HepG2 (cell line): ENCODE results near the gene BMP2K. TPM values are rescaled to one million over a fixed set of nuclear protein-coding genes. Genes with fewer than 3 reads are reported as not detected.
A peak's percentile ranks its signal among the peaks of the same experiment; 100 is the strongest.

Experiments used
- BORCS8-MEF2B ChIP-seq: sonication (generic); formaldehyde crosslinking; IDR thresholded peaks from 2 replicates; pipeline ENCODE4 v1.8.0; 2022; ENCODE audit warnings: mild to moderate bottlenecking, missing genetic modification reagents
- GFI1 ChIP-seq: sonication (generic); formaldehyde crosslinking; IDR thresholded peaks from 2 replicates; pipeline ENCODE4 v1.5.0; 2020; ENCODE audit warnings: missing genetic modification reagents, mild to moderate bottlenecking, borderline replicate concordance
- HOXA9 ChIP-seq: sonication (generic); formaldehyde crosslinking; IDR thresholded peaks from 2 replicates; pipeline ENCODE4 v1.8.1; 2022; ENCODE audit warnings: missing genetic modification reagents, mild to moderate bottlenecking, moderate library complexity, borderline replicate concordance
- JUN ChIP-seq: sonication (generic); formaldehyde crosslinking; IDR thresholded peaks from 2 replicates; pipeline ENCODE4 v1.4.0; 2020; ENCODE audit warnings: mild to moderate bottlenecking, missing genetic modification reagents
- KDM2A ChIP-seq: sonication (generic); formaldehyde crosslinking; IDR thresholded peaks from 2 replicates; pipeline ENCODE4 v1.4.0; 2020; ENCODE audit warnings: low read depth, missing genetic modification reagents, borderline replicate concordance
- KMT2A ChIP-seq: sonication (generic); formaldehyde crosslinking; IDR thresholded peaks from 2 replicates; pipeline ENCODE4 v1.4.0; 2020; ENCODE audit warnings: missing genetic modification reagents
- POGZ ChIP-seq: sonication (generic); formaldehyde crosslinking; IDR thresholded peaks from 2 replicates; pipeline ENCODE4 v1.4.0; 2020; ENCODE audit warnings: mild to moderate bottlenecking, missing genetic modification reagents
- RBFOX2 ChIP-seq: fragments of 200-400 bp; formaldehyde crosslinking; IDR thresholded peaks from 2 replicates; pipeline ENCODE4 v1.6.1; 2017; ENCODE audit warnings: low read depth, mild to moderate bottlenecking, low read length
- SETDB1 ChIP-seq: sonication (generic); formaldehyde crosslinking; IDR thresholded peaks from 2 replicates; pipeline ENCODE4 v1.5.1; 2020; ENCODE audit warnings: missing genetic modification reagents, mild to moderate bottlenecking, borderline replicate concordance
- SMARCC2 ChIP-seq: fragments of 450-650 bp; IDR thresholded peaks from 2 replicates; pipeline ENCODE4 v1.6.1; 2017; ENCODE audit warnings: antibody characterized with exemption, mild to moderate bottlenecking
- SPEN ChIP-seq: sonication (generic); formaldehyde crosslinking; IDR thresholded peaks from 2 replicates; pipeline ENCODE4 v1.5.1; 2020; ENCODE audit warnings: low read depth, mild to moderate bottlenecking, missing genetic modification reagents
- ZKSCAN8 ChIP-seq: IDR thresholded peaks from 2 replicates; pipeline ENCODE4 v1.6.1; 2016; ENCODE audit warnings: borderline replicate concordance, missing genetic modification reagents, missing compliant biosample characterization
- ZMYM4 ChIP-seq: sonication (generic); formaldehyde crosslinking; IDR thresholded peaks from 2 replicates; pipeline ENCODE4 v1.8.1; 2023; ENCODE audit warnings: mild to moderate bottlenecking, missing genetic modification reagents
- ZNF205 ChIP-seq: IDR thresholded peaks from 2 replicates; pipeline ENCODE4 v1.6.1; 2018; ENCODE audit warnings: missing biosample characterization, missing genetic modification reagents
- ZNF326 ChIP-seq: sonication (generic); formaldehyde crosslinking; IDR thresholded peaks from 2 replicates; pipeline ENCODE4 v1.4.0; 2020; ENCODE audit warnings: missing genetic modification reagents, borderline replicate concordance
- ZNF724P ChIP-seq: sonication (generic); formaldehyde crosslinking; IDR thresholded peaks from 2 replicates; pipeline ENCODE4 v1.8.0; 2022; ENCODE audit warnings: missing genetic modification reagents, borderline replicate concordance
- ZNF784 ChIP-seq: sonication (generic); formaldehyde crosslinking; IDR thresholded peaks from 2 replicates; pipeline ENCODE4 v1.5.1; 2020; ENCODE audit warnings: missing genetic modification reagents, mild to moderate bottlenecking, borderline replicate concordance
- ZXDC ChIP-seq: sonication (generic); formaldehyde crosslinking; IDR thresholded peaks from 2 replicates; pipeline ENCODE4 v1.5.0; 2020; ENCODE audit warnings: mild to moderate bottlenecking, missing genetic modification reagents
- ZZZ3 ChIP-seq: sonication (generic); formaldehyde crosslinking; IDR thresholded peaks from 2 replicates; pipeline ENCODE4 v1.4.0; 2020; ENCODE audit warnings: missing genetic modification reagents, mild to moderate bottlenecking, borderline replicate concordance
- polyA plus RNA-seq, 8 experiments: library from polyadenylated mRNA; depleted of rRNA in 3 of 8; stranded (reverse) in 7 of 8; unstranded in 1 of 8; fragments of >200 nt; fragmentation: Illumina TruSeq in 4 of 8; extraction: Trizol in 4 of 8; gene quantifications; 2 replicates each; pipeline versions ENCODE4 v1.2.1 to v1.2.3, GENCODE V29; 2011 to 2016; ENCODE audit warnings: low read depth in 4 of 8, missing spikeins in 1 of 8, mixed read lengths in 1 of 8; ENCODE audit not compliant: insufficient read depth in 1 of 8
- total RNA-seq, 5 experiments: library from RNA; depleted of rRNA; stranded (reverse); fragments of >200 nt; fragmentation: Illumina TruSeq; extraction: Trizol; gene quantifications; 2 replicates each; pipeline ENCODE4 v1.2.3, GENCODE V29; 2016; ENCODE audit warnings: low read depth in 1 of 5
- TF ChIP-seq, protein P1 (sequence below): sonication (generic); formaldehyde crosslinking; IDR thresholded peaks from 2 replicates; pipeline ENCODE4 v1.5.1; 2020; ENCODE audit warnings: mild to moderate bottlenecking, missing genetic modification reagents, moderate library complexity
- TF ChIP-seq, protein P2 (sequence below): sonication (generic); formaldehyde crosslinking; IDR thresholded peaks from 2 replicates; pipeline ENCODE4 v1.5.0; 2020; ENCODE audit warnings: missing genetic modification reagents
- TF ChIP-seq, protein P3 (sequence below): IDR thresholded peaks from 2 replicates; pipeline ENCODE4 v1.6.1; 2016; ENCODE audit warnings: mild to moderate bottlenecking

Gene BMP2K
- total and polyA plus RNA-seq, 2 of the 13 experiments (the other 11 are each of a cell fraction or from before 2014, with no cell fraction given) = 8.6 to 15.2 TPM

DNA sequence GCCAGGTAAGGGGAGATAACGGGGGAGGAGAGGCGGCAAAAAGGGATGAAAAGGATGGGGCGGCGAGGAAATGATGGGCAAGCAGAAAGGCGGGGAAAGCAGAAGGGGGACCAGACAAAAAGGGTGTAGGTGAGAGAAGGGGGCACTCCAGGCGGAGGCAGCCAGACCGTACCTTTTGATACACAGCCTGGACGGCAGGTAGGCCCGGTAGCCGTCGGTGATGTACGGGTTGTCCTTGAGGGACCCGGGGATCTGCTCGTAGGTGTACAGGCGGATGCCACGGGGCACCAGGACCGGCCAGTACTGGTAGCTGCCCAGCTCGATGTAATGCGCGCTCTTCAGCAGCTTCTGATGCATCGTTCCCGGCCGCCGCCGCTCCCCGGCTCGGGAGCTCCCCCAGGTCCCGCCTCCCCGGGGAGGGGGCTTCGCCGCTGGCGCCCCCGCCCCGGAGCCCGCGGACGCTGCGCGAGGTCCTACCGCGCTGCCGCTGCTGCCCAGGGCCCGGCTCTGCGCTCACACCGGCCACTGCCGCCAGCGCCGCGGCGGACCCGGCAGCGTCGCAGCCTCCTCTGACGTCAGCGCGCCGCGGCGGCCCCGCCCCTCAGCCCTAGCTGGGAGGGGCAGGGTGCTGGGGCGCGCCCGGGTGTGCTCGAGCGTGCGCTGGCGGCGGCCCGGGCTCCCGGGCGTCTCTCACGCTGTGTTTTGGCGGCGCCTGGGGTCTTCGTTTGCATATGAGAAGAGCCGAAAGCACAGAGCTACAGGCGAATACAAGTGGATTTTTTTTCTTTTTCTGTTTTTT lies 162.9 kb downstream of the BMP2K start, which contains the start of gene PAQR3 (continued):
- TF ChIP-seq POGZ = no peak; the same call in 1 of the 2 replicates
- TF ChIP-seq JUN = no peak
- no peak for TF ChIP-seq GFI1 (CRISPR knock-in tag)
- peak; percentile 79; the same call in 1 of the 2 replicates for TF ChIP-seq ZNF205 (CRISPR knock-in tag)
- TF ChIP-seq HOXA9 = no peak
- peak; percentile 40; the same call in 1 of the 2 replicates for TF ChIP-seq ZXDC (CRISPR knock-in tag)
- TF ChIP-seq, protein P1, sequence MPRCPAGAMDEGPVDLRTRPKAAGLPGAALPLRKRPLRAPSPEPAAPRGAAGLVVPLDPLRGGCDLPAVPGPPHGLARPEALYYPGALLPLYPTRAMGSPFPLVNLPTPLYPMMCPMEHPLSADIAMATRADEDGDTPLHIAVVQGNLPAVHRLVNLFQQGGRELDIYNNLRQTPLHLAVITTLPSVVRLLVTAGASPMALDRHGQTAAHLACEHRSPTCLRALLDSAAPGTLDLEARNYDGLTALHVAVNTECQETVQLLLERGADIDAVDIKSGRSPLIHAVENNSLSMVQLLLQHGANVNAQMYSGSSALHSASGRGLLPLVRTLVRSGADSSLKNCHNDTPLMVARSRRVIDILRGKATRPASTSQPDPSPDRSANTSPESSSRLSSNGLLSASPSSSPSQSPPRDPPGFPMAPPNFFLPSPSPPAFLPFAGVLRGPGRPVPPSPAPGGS = 0 out of 2 replicates have a peak, but pooled peaks have one; percentile 28
- TF ChIP-seq ZMYM4 (CRISPR knock-in tag) = peak; percentile 73
- TF ChIP-seq BORCS8-MEF2B (CRISPR knock-in tag) = no peak
- peak; percentile 48; the same call in 1 of the 2 replicates for TF ChIP-seq SPEN (CRISPR knock-in tag)
- no peak for TF ChIP-seq ZNF724P
- TF ChIP-seq ZNF326 (CRISPR knock-in tag) = no peak
- TF ChIP-seq SMARCC2 = no peak
- TF ChIP-seq KMT2A (CRISPR knock-in tag) = no peak
- TF ChIP-seq SETDB1 (CRISPR knock-in tag) = no peak
- no peak for TF ChIP-seq ZZZ3 (CRISPR knock-in tag)
- TF ChIP-seq, protein P2, sequence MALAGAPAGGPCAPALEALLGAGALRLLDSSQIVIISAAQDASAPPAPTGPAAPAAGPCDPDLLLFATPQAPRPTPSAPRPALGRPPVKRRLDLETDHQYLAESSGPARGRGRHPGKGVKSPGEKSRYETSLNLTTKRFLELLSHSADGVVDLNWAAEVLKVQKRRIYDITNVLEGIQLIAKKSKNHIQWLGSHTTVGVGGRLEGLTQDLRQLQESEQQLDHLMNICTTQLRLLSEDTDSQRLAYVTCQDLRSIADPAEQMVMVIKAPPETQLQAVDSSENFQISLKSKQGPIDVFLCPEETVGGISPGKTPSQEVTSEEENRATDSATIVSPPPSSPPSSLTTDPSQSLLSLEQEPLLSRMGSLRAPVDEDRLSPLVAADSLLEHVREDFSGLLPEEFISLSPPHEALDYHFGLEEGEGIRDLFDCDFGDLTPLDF (CRISPR knock-in tag) = no peak
- TF ChIP-seq RBFOX2 = peak; percentile 76
- TF ChIP-seq, protein P3, sequence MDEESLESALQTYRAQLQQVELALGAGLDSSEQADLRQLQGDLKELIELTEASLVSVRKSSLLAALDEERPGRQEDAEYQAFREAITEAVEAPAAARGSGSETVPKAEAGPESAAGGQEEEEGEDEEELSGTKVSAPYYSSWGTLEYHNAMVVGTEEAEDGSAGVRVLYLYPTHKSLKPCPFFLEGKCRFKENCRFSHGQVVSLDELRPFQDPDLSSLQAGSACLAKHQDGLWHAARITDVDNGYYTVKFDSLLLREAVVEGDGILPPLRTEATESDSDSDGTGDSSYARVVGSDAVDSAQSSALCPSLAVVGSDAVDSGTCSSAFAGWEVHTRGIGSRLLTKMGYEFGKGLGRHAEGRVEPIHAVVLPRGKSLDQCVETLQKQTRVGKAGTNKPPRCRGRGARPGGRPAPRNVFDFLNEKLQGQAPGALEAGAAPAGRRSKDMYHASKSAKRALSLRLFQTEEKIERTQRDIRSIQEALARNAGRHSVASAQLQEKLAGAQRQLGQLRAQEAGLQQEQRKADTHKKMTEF = no peak
- no peak for TF ChIP-seq ZKSCAN8
- peak; percentile 73 for TF ChIP-seq KDM2A (CRISPR knock-in tag)
- TF ChIP-seq ZNF784 = no peak
